ENCODE data around the gene TTC7B.

TTC7B gene

GRCh38 chr14:90666571-90666970 is 149.7 kb downstream of the TTC7B start:
- no peak for DNase-seq

GRCh38 chr14:90665321-90666000 is 150.8 kb downstream of the TTC7B start:
- DNase-seq: no peak

GRCh38 chr14:90664911-90665310 is 151.3 kb downstream of the TTC7B start:
- DNase-seq: no peak

- DNase-seq: no peak
Measured at GRCh38 chr14:90663680-90664079, 152.6 kb downstream of the TTC7B start.

GRCh38 chr14:90663140-90663539 is 153.1 kb downstream of the TTC7B start:
- no peak for DNase-seq

GRCh38 chr14:90661866-90662265 is 154.4 kb downstream of the TTC7B start:
- no peak for DNase-seq

GRCh38 chr14:90660865-90661570 is 155.2 kb downstream of the TTC7B start:
- DNase-seq: peak; percentile 16 to 33

- DNase-seq: no peak
Measured at GRCh38 chr14:90659156-90659555, 157.1 kb downstream of the TTC7B start.

GRCh38 chr14:90658541-90658967 is 157.7 kb downstream of the TTC7B start:
- peak; percentile 76 to 84 for DNase-seq

GRCh38 chr14:90656973-90657372 is 159.3 kb downstream of the TTC7B start:
- no peak for DNase-seq

- no peak for DNase-seq
Measured at GRCh38 chr14:90655829-90656228, 160.4 kb downstream of the TTC7B start.

GRCh38 chr14:90654831-90655276 is 161.4 kb downstream of the TTC7B start:
- no peak for DNase-seq

GRCh38 chr14:90652626-90653025 is 163.6 kb downstream of the TTC7B start:
- no peak for DNase-seq

GRCh38 chr14:90651976-90652560 is 164.2 kb downstream of the TTC7B start:
- no peak for DNase-seq

- DNase-seq: no peak
Measured at GRCh38 chr14:90651271-90651804, 164.9 kb downstream of the TTC7B start.

GRCh38 chr14:90649557-90650135 is 166.6 kb downstream of the TTC7B start:
- DNase-seq: no peak

- no peak for DNase-seq
Measured at GRCh38 chr14:90649083-90649482, 167.1 kb downstream of the TTC7B start.

GRCh38 chr14:90648421-90648820 is 167.8 kb downstream of the TTC7B start:
- no peak for DNase-seq

GRCh38 chr14:90647473-90648005 is 168.7 kb downstream of the TTC7B start:
- peak; percentile 60 to 75 for DNase-seq

GRCh38 chr14:90645842-90646443 is 170.3 kb downstream of the TTC7B start:
- no peak for DNase-seq

GRCh38 chr14:90644882-90645281 is 171.3 kb downstream of the TTC7B start:
- DNase-seq: peak; percentile 42 to 59

- DNase-seq: no peak
Measured at GRCh38 chr14:90643982-90644670, 172.1 kb downstream of the TTC7B start.

Measured in inflammatory macrophage (primary cell).